ENCODE results near the gene PCDH9. TPM values are rescaled to one million over a fixed set of nuclear protein-coding genes. Genes with fewer than 3 reads are reported as not detected.

The PCDH9 gene
- polyA plus RNA-seq, 3 donors, result 0.03 TPM; not detected in 1

GRCh38 chr13:66576381-66576780, 653.8 kb downstream of the PCDH9 start:
- no peaks in the 10 kb centered on the region for H4K20me1 ChIP-seq (ENCODE audit: insufficient read depth, low read length)

GRCh38 chr13:66574606-66575005, 655.5 kb downstream of the PCDH9 start:
- no peaks in the 10 kb centered on the region for H3K4me1 Mint-ChIP-seq
- Histone ChIP-seq H3K27me3 (ENCODE audit: control insufficient read depth in 2 of 2, insufficient read depth in 2 of 2, low read length in 2 of 2) (no peaks in the 10 kb centered on the region), H3K79me2 (ENCODE audit: insufficient read depth, low read length) (no peaks in the 10 kb centered on the region), H3K36me3 (replicated peaks in 1 of 2; ENCODE audit: control insufficient read depth in 1 of 2, insufficient read depth in 2 of 2, low read length in 2 of 2) (no peaks in the 10 kb centered on the region), H3K4me3 (replicated peaks in 1 of 3; ENCODE audit: low read depth in 2 of 3, low read length in 3 of 3) (no peak overlapping the region), H3K4me1 (ENCODE audit: control insufficient read depth in 1 of 2, insufficient read depth in 2 of 2, low read length in 2 of 2) (no peaks in the 10 kb centered on the region), H3K27ac (ENCODE audit: low read depth in 1 of 2, low read length in 2 of 2) (no peak overlapping the region), H3K9me3 (replicated peaks in 1 of 2; ENCODE audit: control insufficient read depth in 1 of 2, insufficient read depth in 1 of 2, low read length in 2 of 2) (peaks cover 0 to 2% of the 10 kb centered on the region in 2 donors), H3K9ac (ENCODE audit: insufficient read depth, low read length, poor library complexity, severe bottlenecking) (no peak overlapping the region), H3K4me2 (replicated peaks; ENCODE audit: extremely low read depth, low read length, poor library complexity, severe bottlenecking) (no peak overlapping the region), H4K20me1 (ENCODE audit: insufficient read depth, low read length) (no peaks in the 10 kb centered on the region), H2AFZ (ENCODE audit: insufficient read depth, low read depth, low read length, poor library complexity, severe bottlenecking) (no peak overlapping the region)
- H3K27ac Mint-ChIP-seq, result no peak overlapping the region
- 86% methylated on average over 1 of the region's 6 CpGs for WGBS (ENCODE audit: insufficient coverage)
- H3K9me3 Mint-ChIP-seq, result peaks cover 0 to 8% (median 5%) of the 10 kb centered on the region in 7 donors
- TF ChIP-seq CTCF (IDR thresholded peaks at IDR 0.05), result no peak
- H3K27me3 Mint-ChIP-seq (ENCODE audit: low read depth in 3 of 3), result no peaks in the 10 kb centered on the region
- DNase-seq, result no peak
- no peaks in the 10 kb centered on the region for H3K36me3 Mint-ChIP-seq
- intact Hi-C loops (cut with micrococcal nuclease), result loop anchor here in 1 of 2 donors (10.0 kb wide), 1 partner anchor 130 kb away; no protein-coding TSS in a partner anchor
- H3K4me3 Mint-ChIP-seq, result no peak overlapping the region

More at GRCh38 chr13:66576381-66576780, 653.8 kb downstream of the PCDH9 start:
- Histone ChIP-seq H3K27me3 (ENCODE audit: control insufficient read depth in 2 of 2, insufficient read depth in 2 of 2, low read length in 2 of 2) (no peaks in the 10 kb centered on the region), H3K4me2 (replicated peaks; ENCODE audit: extremely low read depth, low read length, poor library complexity, severe bottlenecking) (no peak overlapping the region), H3K4me1 (ENCODE audit: control insufficient read depth in 1 of 2, insufficient read depth in 2 of 2, low read length in 2 of 2) (no peaks in the 10 kb centered on the region), H3K36me3 (replicated peaks in 1 of 2; ENCODE audit: control insufficient read depth in 1 of 2, insufficient read depth in 2 of 2, low read length in 2 of 2) (no peaks in the 10 kb centered on the region), H2AFZ (ENCODE audit: insufficient read depth, low read depth, low read length, poor library complexity, severe bottlenecking) (no peak overlapping the region), H3K79me2 (ENCODE audit: insufficient read depth, low read length) (no peaks in the 10 kb centered on the region), H3K9me3 (replicated peaks in 1 of 2; ENCODE audit: control insufficient read depth in 1 of 2, insufficient read depth in 1 of 2, low read length in 2 of 2) (peaks cover 0 to 2% of the 10 kb centered on the region in 2 donors), H3K27ac (ENCODE audit: low read depth in 1 of 2, low read length in 2 of 2) (no peak overlapping the region), H3K4me3 (replicated peaks in 1 of 3; ENCODE audit: low read depth in 2 of 3, low read length in 3 of 3) (no peak overlapping the region), H3K9ac (ENCODE audit: insufficient read depth, low read length, poor library complexity, severe bottlenecking) (no peak overlapping the region)
- TF ChIP-seq CTCF (IDR thresholded peaks at IDR 0.05), result no peak
- H3K9me3 Mint-ChIP-seq, result peaks cover 0 to 8% (median 5%) of the 10 kb centered on the region in 7 donors
- no peaks in the 10 kb centered on the region for H3K36me3 Mint-ChIP-seq
- no peak for DNase-seq
- WGBS (ENCODE audit: insufficient coverage), result no CpG with 5 or more reads among the region's 1 CpG
- no peaks in the 10 kb centered on the region for H3K27me3 Mint-ChIP-seq (ENCODE audit: low read depth in 3 of 3)
- H3K4me1 Mint-ChIP-seq, result no peaks in the 10 kb centered on the region
- intact Hi-C loops (cut with micrococcal nuclease), result loop anchor here in 1 of 2 donors (10.0 kb wide), 1 partner anchor 128 kb away; no protein-coding TSS in a partner anchor
- H3K27ac Mint-ChIP-seq, result no peak overlapping the region
- H3K4me3 Mint-ChIP-seq, result no peak overlapping the region
